GM03348 (cell line): ENCODE data around the gene CCDC88C.

Source experiments
- DNase-seq: peaks from one replicate; pipeline ENCODE4 v3.0.0; 2012; ENCODE audit warnings: low spot score

CCDC88C gene

GRCh38 chr14:91291786-91292405 is 125.7 kb downstream of the CCDC88C start:
- DNase-seq, result no peak

GRCh38 chr14:91290986-91291385 is 126.6 kb downstream of the CCDC88C start:
- no peak for DNase-seq

- no peak for DNase-seq
These were observed 128.2 kb downstream of the CCDC88C start for GRCh38 chr14:91289464-91289863.

GRCh38 chr14:91288876-91289275 is 128.7 kb downstream of the CCDC88C start:
- no peak for DNase-seq

- DNase-seq, result peak; percentile 90
These were observed 131.1 kb downstream of the CCDC88C start for GRCh38 chr14:91286530-91286937.

- peak; percentile 40 for DNase-seq
These were observed 132.7 kb downstream of the CCDC88C start for GRCh38 chr14:91284791-91285548.

GRCh38 chr14:91284146-91284790 is 133.4 kb downstream of the CCDC88C start:
- DNase-seq, result peak; percentile 94

GRCh38 chr14:91283666-91284065 is 134.0 kb downstream of the CCDC88C start:
- DNase-seq, result peak; percentile 51

GRCh38 chr14:91282954-91283645 is 134.5 kb downstream of the CCDC88C start:
- DNase-seq, result no peak

GRCh38 chr14:91281346-91281745 is 136.3 kb downstream of the CCDC88C start:
- peak; percentile 33 for DNase-seq

- no peak for DNase-seq
These were observed 137.5 kb downstream of the CCDC88C start for GRCh38 chr14:91280129-91280528.

GRCh38 chr14:91279354-91279753 is 138.3 kb downstream of the CCDC88C start:
- no peak for DNase-seq

- no peak for DNase-seq
These were observed 139.3 kb downstream of the CCDC88C start for GRCh38 chr14:91278383-91278715.

GRCh38 chr14:91277546-91278382 is 139.9 kb downstream of the CCDC88C start:
- no peak for DNase-seq

GRCh38 chr14:91274796-91275195 is 142.8 kb downstream of the CCDC88C start:
- DNase-seq, result no peak

- no peak for DNase-seq
These were observed 143.7 kb downstream of the CCDC88C start for GRCh38 chr14:91273885-91274273.

- no peak for DNase-seq
These were observed 144.2 kb downstream of the CCDC88C start for GRCh38 chr14:91273273-91273884.

- no peak for DNase-seq
These were observed 145.0 kb downstream of the CCDC88C start for GRCh38 chr14:91272341-91273272.

GRCh38 chr14:91271639-91272038 is 146.0 kb downstream of the CCDC88C start:
- no peak for DNase-seq

- no peak for DNase-seq
These were observed 147.0 kb downstream of the CCDC88C start for GRCh38 chr14:91270619-91271018.
